Endothelial cell (in vitro differentiated cells): ENCODE data around the gene LMF2. TPM values are rescaled to one million over a fixed set of nuclear protein-coding genes. Genes with fewer than 3 reads are reported as not detected.

Experiments
- DNase-seq: peaks from one replicate; pipeline ENCODE4 v3.0.0; 2021; ENCODE audit warnings: low spot score
- H3K27ac Mint-ChIP-seq: one replicate; pipeline ENCODE4 v1.8.0; 2021; ENCODE audit warnings: mixed read lengths, inconsistent platforms; ENCODE audit not compliant: unreplicated experiment
- H3K27me3 Mint-ChIP-seq: one replicate; pipeline ENCODE4 v1.8.0; 2021; ENCODE audit warnings: mild to moderate bottlenecking, moderate library complexity, mixed read lengths, inconsistent platforms; ENCODE audit not compliant: unreplicated experiment
- H3K36me3 Mint-ChIP-seq: one replicate; pipeline ENCODE4 v1.8.0; 2021; ENCODE audit warnings: mild to moderate bottlenecking, low read depth, mixed read lengths, inconsistent platforms; ENCODE audit not compliant: unreplicated experiment
- H3K4me1 Mint-ChIP-seq: one replicate; pipeline ENCODE4 v1.8.0; 2021; ENCODE audit warnings: mild to moderate bottlenecking, mixed read lengths, inconsistent platforms; ENCODE audit not compliant: unreplicated experiment
- H3K4me3 Mint-ChIP-seq: one replicate; pipeline ENCODE4 v1.8.0; 2021; ENCODE audit warnings: mild to moderate bottlenecking, mixed read lengths, inconsistent platforms; ENCODE audit not compliant: unreplicated experiment
- H3K9me3 Mint-ChIP-seq: one replicate; pipeline ENCODE4 v1.8.0; 2021; ENCODE audit warnings: mixed read lengths, inconsistent platforms; ENCODE audit not compliant: unreplicated experiment
- long read RNA-seq: library from polyadenylated mRNA; unstranded; transcript quantifications from one replicate; pipeline ENCODE4 v2.0.0, GENCODE V29; 2020; ENCODE audit not compliant: unreplicated experiment
- total RNA-seq: library from RNA; stranded (reverse); fragmentation: NEBNext Ultra II Directional; extraction: Animal tissue kit (Norgen Biotek cat#: 25700); gene quantifications from one replicate; pipeline ENCODE4 v1.2.1, GENCODE V29; 2021; ENCODE audit not compliant: unreplicated experiment
- TF ChIP-seq, protein P1 (sequence below): fragments of 200-600 bp; sonication (generic); IDR thresholded peaks from one replicate; pipeline ENCODE4 v1.5.0; 2021; ENCODE audit warnings: antibody characterized with exemption; ENCODE audit not compliant: unreplicated experiment

Gene LMF2, protein sequence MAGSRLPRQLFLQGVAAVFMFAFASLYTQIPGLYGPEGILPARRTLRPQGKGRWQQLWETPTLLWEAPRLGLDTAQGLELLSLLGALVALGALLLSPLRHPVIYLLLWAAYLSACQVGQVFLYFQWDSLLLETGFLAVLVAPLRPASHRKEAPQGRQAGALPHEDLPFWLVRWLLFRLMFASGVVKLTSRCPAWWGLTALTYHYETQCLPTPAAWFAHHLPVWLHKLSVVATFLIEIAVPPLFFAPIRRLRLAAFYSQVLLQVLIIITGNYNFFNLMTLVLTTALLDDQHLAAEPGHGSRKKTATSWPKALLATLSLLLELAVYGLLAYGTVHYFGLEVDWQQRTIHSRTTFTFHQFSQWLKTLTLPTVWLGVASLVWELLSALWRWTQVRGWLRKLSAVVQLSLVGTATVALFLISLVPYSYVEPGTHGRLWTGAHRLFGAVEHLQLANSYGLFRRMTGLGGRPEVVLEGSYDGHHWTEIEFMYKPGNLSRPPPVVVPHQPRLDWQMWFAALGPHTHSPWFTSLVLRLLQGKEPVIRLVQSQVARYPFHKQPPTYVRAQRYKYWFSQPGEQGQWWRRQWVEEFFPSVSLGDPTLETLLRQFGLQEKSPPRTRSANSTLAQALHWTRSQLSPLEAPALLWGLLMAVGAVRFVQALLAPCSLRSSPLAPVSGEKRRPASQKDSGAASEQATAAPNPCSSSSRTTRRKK
- 88.2 TPM for total RNA-seq
- long read RNA-seq, transcript LMF2-202 (14 exons, 2,582 nt): major isoform, 29 of 46 reads
- long read RNA-seq, partial matches to known transcripts: 9 of 46 reads
- long read RNA-seq, other reads (novel, unspliced or antisense): 8 of 46 reads

DNA sequence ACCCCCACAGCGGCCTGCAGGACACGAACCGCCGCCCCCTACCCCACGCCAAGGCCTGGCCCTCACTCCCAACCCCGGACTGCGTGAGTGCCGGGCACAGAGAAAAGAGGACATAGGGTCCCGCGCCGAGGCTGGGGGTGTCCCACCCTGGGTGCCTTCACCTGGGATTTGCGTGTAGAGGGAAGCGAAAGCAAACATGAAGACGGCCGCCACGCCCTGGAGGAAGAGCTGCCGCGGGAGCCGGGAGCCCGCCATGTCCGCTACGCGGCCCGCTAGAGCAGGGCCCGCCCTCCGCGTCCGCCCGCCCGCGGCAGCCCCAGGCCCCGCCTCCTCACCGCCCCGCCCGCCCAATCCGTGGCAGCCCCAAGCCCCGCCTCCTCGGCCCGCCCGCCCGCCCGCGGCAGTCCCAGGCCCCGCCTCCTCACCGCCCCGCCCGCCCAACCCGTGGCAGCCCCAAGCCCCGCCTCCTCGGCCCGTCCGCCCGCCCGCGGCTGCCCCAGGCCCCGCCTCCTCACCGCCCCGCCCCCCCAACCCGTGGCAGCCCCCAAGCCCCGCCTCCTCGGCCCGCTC is at the start of gene LMF2:
LMF2 (minus strand) TSS at position 282 of the 570 bp plus-strand sequence; CDS start at position 255, 27 bp downstream.
- peak within 1 kb of the TSS; percentile 95 for H3K4me3 Mint-ChIP-seq
- TF ChIP-seq, protein P1, sequence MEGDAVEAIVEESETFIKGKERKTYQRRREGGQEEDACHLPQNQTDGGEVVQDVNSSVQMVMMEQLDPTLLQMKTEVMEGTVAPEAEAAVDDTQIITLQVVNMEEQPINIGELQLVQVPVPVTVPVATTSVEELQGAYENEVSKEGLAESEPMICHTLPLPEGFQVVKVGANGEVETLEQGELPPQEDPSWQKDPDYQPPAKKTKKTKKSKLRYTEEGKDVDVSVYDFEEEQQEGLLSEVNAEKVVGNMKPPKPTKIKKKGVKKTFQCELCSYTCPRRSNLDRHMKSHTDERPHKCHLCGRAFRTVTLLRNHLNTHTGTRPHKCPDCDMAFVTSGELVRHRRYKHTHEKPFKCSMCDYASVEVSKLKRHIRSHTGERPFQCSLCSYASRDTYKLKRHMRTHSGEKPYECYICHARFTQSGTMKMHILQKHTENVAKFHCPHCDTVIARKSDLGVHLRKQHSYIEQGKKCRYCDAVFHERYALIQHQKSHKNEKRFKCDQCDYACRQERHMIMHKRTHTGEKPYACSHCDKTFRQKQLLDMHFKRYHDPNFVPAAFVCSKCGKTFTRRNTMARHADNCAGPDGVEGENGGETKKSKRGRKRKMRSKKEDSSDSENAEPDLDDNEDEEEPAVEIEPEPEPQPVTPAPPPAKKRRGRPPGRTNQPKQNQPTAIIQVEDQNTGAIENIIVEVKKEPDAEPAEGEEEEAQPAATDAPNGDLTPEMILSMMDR: no peak
- no peaks in the 10 kb centered on the region for H3K36me3 Mint-ChIP-seq
- H3K27me3 Mint-ChIP-seq: peaks cover 7% of the 10 kb centered on the region
- peaks cover 20% of the 10 kb centered on the region for H3K4me1 Mint-ChIP-seq
- no peaks in the 10 kb centered on the region for H3K9me3 Mint-ChIP-seq
- H3K27ac Mint-ChIP-seq: peak within 1 kb of the TSS; percentile 84
- peak; percentile 96 for DNase-seq

DNA sequence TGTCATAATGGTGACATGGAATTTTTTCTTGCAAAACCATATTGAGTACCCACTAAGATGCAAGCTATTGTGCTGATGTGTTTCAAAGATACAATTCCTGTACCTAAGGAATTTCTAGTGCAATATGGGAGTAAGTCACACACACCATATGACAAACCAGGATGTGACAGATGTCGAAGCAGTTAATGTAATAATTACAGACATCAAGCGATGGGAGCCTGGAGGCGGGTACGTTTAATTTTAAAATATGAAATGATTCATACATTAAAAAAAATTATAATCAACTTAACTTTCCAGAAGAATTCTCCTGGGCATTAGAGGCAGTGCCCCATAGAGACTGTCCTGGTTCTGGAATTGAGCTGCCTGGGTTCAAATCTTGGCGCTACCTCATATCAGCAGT is 49.2 kb upstream of the LMF2 start:
- H3K9me3 Mint-ChIP-seq: no peaks in the 10 kb centered on the region
- no peak overlapping the region for H3K27ac Mint-ChIP-seq
- TF ChIP-seq, protein P1: no peak
- peaks cover 16% of the 10 kb centered on the region for H3K27me3 Mint-ChIP-seq
- H3K36me3 Mint-ChIP-seq: no peaks in the 10 kb centered on the region
- no peak for DNase-seq
- peaks cover 3% of the 10 kb centered on the region for H3K4me1 Mint-ChIP-seq
- no peak overlapping the region for H3K4me3 Mint-ChIP-seq

DNA sequence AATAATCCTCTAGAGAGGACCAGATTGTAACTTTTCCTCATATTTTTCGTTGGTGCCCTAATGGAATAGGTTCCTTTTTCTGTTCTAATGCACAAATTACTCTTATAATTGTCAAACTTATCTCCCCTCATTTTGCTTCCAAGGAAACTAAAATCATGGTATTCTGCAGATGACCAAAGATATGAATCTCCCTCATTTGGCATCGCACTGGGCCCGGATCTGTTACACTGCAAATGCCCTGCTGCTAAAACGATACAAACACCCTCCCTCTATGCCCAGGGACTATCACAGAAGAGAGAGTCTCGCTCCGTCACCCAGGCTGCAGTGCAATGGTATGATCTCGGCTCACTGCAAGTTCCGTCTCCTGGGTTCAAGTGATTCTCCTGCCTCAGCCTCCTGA is 45.8 kb upstream of the LMF2 start:
- Mint-ChIP-seq H3K27me3 (peaks cover 10% of the 10 kb centered on the region), H3K36me3 (no peaks in the 10 kb centered on the region), H3K27ac (no peak overlapping the region), H3K4me1 (peaks cover 5% of the 10 kb centered on the region), H3K9me3 (no peaks in the 10 kb centered on the region), H3K4me3 (no peak overlapping the region)
- TF ChIP-seq, protein P1: no peak
- DNase-seq: no peak

DNA sequence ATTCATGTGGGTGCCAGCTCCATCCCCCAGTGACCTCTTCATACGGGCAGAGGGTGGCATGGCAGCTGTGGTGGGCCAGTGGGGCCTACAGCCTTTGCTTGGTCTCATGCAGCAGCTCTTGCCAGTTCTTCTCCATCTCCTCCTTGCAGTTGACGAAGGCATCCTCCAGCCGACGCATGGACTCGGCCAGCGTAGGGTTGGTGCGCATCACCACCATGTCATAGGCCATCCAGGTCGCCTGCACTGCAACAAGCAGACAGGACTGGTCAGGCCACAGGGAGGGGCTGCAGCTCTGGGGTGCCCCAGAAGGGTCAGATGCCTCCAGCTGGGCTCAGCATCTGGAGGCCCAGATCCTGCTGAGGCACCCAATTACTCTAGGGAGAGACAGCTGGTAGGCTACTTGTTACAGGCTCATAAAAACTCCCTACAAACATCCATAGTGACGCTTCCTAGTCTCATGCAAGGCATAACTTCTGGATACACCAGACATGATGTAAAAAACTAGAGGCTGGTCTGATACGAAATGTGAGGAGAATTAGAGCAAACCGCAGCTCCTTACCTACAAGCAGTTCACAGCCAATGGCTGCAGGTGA is 43.8 kb upstream of the LMF2 start:
- DNase-seq: no peak
- Mint-ChIP-seq H3K36me3 (no peaks in the 10 kb centered on the region), H3K27me3 (peaks cover 6% of the 10 kb centered on the region), H3K27ac (no peak overlapping the region), H3K4me3 (no peak overlapping the region), H3K4me1 (peaks cover 5% of the 10 kb centered on the region), H3K9me3 (no peaks in the 10 kb centered on the region)
- TF ChIP-seq, protein P1: no peak
